ENCODE data around the gene MAPK8.

Gene MAPK8

GRCh38 chr10:48484911-48485310 is 178.4 kb downstream of the MAPK8 start:
- in situ Hi-C loops (cut with MboI; ENCODE audit: low pct_unique_long_range_greater_than_20kb, low sequenced_read_pairs, unreplicated experiment): no loop called here
- no peak for TF ChIP-seq CTCF (IDR thresholded peaks at IDR 0.05; ENCODE audit: extremely low read depth, insufficient read depth, missing control alignments)
- no peak for DNase-seq (ENCODE audit: low spot score)

GRCh38 chr10:48485711-48486110 is 179.2 kb downstream of the MAPK8 start:
- no peak for TF ChIP-seq CTCF (IDR thresholded peaks at IDR 0.05; ENCODE audit: extremely low read depth, insufficient read depth, missing control alignments)
- in situ Hi-C loops (cut with MboI; ENCODE audit: low pct_unique_long_range_greater_than_20kb, low sequenced_read_pairs, unreplicated experiment): no loop called here
- DNase-seq (ENCODE audit: low spot score): no peak

GRCh38 chr10:48487244-48487643 is 180.8 kb downstream of the MAPK8 start:
- DNase-seq (ENCODE audit: low spot score): no peak
- in situ Hi-C loops (cut with MboI; ENCODE audit: low pct_unique_long_range_greater_than_20kb, low sequenced_read_pairs, unreplicated experiment): no loop called here
- no peak for TF ChIP-seq CTCF (IDR thresholded peaks at IDR 0.05; ENCODE audit: extremely low read depth, insufficient read depth, missing control alignments)
